Neural progenitor cell (in vitro differentiated cells): ENCODE measurements around the gene KRTCAP2. TPM values are rescaled to one million over a fixed set of nuclear protein-coding genes. Genes with fewer than 3 reads are reported as not detected.
"Not testable (repeated sequence)": the region's sequence is repeated elsewhere in the genome, so short reads cannot be mapped to it uniquely, and the experiment has no call there.

Source experiments
- DNase-seq: peaks from one replicate; pipeline ENCODE4 v3.0.0-alpha.2; 2016; ENCODE audit warnings: low spot score
- H2AFZ ChIP-seq: fragments of 200-600 bp; sonication (generic); replicated peaks from 2 replicates; pipeline ENCODE4 v1.6.1; 2016; ENCODE audit warnings: antibody characterized with exemption
- H3F3A ChIP-seq: fragments of 200-600 bp; sonication (generic); 2 replicates; pipeline ENCODE4 v1.6.1; 2016; ENCODE audit warnings: antibody characterized with exemption, low read depth
- H3K27ac ChIP-seq: fragments of 200-600 bp; sonication (generic); 2 replicates; pipeline ENCODE4 v1.5.1; 2016; ENCODE audit warnings: mild to moderate bottlenecking
- H3K27me3 ChIP-seq: fragments of 200-600 bp; sonication (generic); 2 replicates; pipeline ENCODE4 v1.6.1; 2016; ENCODE audit warnings: mild to moderate bottlenecking, moderate library complexity
- H3K36me3 ChIP-seq: fragments of 200-600 bp; sonication (generic); 2 replicates; pipeline ENCODE4 v1.5.1; 2016
- H3K4me1 ChIP-seq: fragments of 200-600 bp; sonication (generic); 2 replicates; pipeline ENCODE4 v1.6.1; 2016; ENCODE audit warnings: mixed run types
- H3K4me2 ChIP-seq: fragments of 200-600 bp; sonication (generic); 2 replicates; pipeline ENCODE4 v1.6.1; 2016
- H3K4me3 ChIP-seq: fragments of 200-600 bp; sonication (generic); 2 replicates; pipeline ENCODE4 v1.5.1; 2016
- H3K79me2 ChIP-seq: fragments of 200-600 bp; sonication (generic); 2 replicates; pipeline ENCODE4 v1.6.1; 2016; ENCODE audit warnings: low read depth
- H3K9ac ChIP-seq: fragments of 200-600 bp; sonication (generic); 2 replicates; pipeline ENCODE4 v1.6.1; 2016
- H3K9me3 ChIP-seq: fragments of 200-600 bp; sonication (generic); 2 replicates; pipeline ENCODE4 v1.5.1; 2016; ENCODE audit warnings: low read depth
- H4K20me1 ChIP-seq: fragments of 200-600 bp; sonication (generic); 2 replicates; pipeline ENCODE4 v1.6.1; 2016; ENCODE audit warnings: low read depth
- H3K27ac Mint-ChIP-seq: 3 replicates; pipeline ENCODE4 v1.8.0; 2021; ENCODE audit warnings: mixed read lengths
- H3K27me3 Mint-ChIP-seq: 2 replicates; pipeline ENCODE4 v1.8.0; 2022; ENCODE audit warnings: low read depth, mild to moderate bottlenecking, inconsistent platforms, moderate library complexity, mixed read lengths; ENCODE audit not compliant: insufficient read depth
- H3K36me3 Mint-ChIP-seq: 3 replicates; pipeline ENCODE4 v1.8.0; 2021; ENCODE audit warnings: mixed read lengths
- H3K4me1 Mint-ChIP-seq: 3 replicates; pipeline ENCODE4 v1.8.0; 2021; ENCODE audit warnings: mixed read lengths
- H3K4me3 Mint-ChIP-seq: 3 replicates; pipeline ENCODE4 v1.8.0; 2021; ENCODE audit warnings: mild to moderate bottlenecking, moderate library complexity, mixed read lengths
- H3K9me3 Mint-ChIP-seq: 3 replicates; pipeline ENCODE4 v1.8.0; 2020; ENCODE audit warnings: mixed read lengths
- CTCF ChIP-seq: fragments of 200-600 bp; sonication (generic); IDR thresholded peaks from 2 replicates; pipeline ENCODE4 v1.5.1; 2017; ENCODE audit warnings: antibody characterized with exemption, mild to moderate bottlenecking
- EZH2 ChIP-seq: fragments of 200-600 bp; sonication (generic); IDR thresholded peaks from 2 replicates; pipeline ENCODE4 v1.6.1; 2017; ENCODE audit warnings: antibody characterized with exemption, mild to moderate bottlenecking, moderate library complexity
- EZH2phosphoT487 ChIP-seq: fragments of 200-600 bp; sonication (generic); IDR thresholded peaks from 2 replicates; pipeline ENCODE4 v1.6.1; 2017; ENCODE audit warnings: antibody characterized with exemption
- total RNA-seq: library from RNA; depleted of rRNA; stranded (reverse); fragments of >200 nt; gene quantifications from 2 replicates; pipeline ENCODE4 v1.2.3, GENCODE V29; 2015; ENCODE audit warnings: low replicate concordance

KRTCAP2 gene
- total RNA-seq, 1 donor from 2014 or later: 37.8 TPM

- no peak for DNase-seq
- Mint-ChIP-seq H3K9me3 (peaks cover 3% of the 10 kb centered on the region), H3K4me3 (no peak overlapping the region), H3K27ac (no peak overlapping the region), H3K36me3 (peaks cover 4% of the 10 kb centered on the region), H3K27me3 (peaks cover 20% of the 10 kb centered on the region), H3K4me1 (peaks cover 47% of the 10 kb centered on the region)
- Histone ChIP-seq H3K4me3 (no peak overlapping the region), H3K79me2 (peaks cover 26% of the 10 kb centered on the region), H3K4me1 (peaks cover 27% of the 10 kb centered on the region), H3F3A (peaks cover 85% of the 10 kb centered on the region), H3K9ac (no peak overlapping the region), H3K27me3 (no peaks in the 10 kb centered on the region), H3K27ac (no peak overlapping the region), H2AFZ (no peak overlapping the region), H3K36me3 (no peaks in the 10 kb centered on the region), H4K20me1 (no peaks in the 10 kb centered on the region), H3K4me2 (no peak overlapping the region), H3K9me3 (no peaks in the 10 kb centered on the region)
- TF ChIP-seq EZH2 (no peak), CTCF (no peak), EZH2phosphoT487 (no peak)
Measured at GRCh38 chr1:155170101-155170785, 2.9 kb downstream of the KRTCAP2 start.

- Histone ChIP-seq H3K27me3 (no peaks in the 10 kb centered on the region), H3K9ac (no peak overlapping the region), H3K4me3 (no peak overlapping the region), H3K79me2 (peaks cover 19% of the 10 kb centered on the region), H3K27ac (no peak overlapping the region), H3K4me2 (no peak overlapping the region), H2AFZ (no peak overlapping the region), H3K36me3 (no peaks in the 10 kb centered on the region), H3K9me3 (no peaks in the 10 kb centered on the region), H4K20me1 (no peaks in the 10 kb centered on the region), H3K4me1 (peaks cover 27% of the 10 kb centered on the region), H3F3A (peaks cover 80% of the 10 kb centered on the region)
- Mint-ChIP-seq H3K9me3 (peaks cover 5% of the 10 kb centered on the region), H3K4me1 (peaks cover 40% of the 10 kb centered on the region), H3K27ac (no peak overlapping the region), H3K4me3 (peak overlapping the region; percentile 7), H3K27me3 (peaks cover 16% of the 10 kb centered on the region), H3K36me3 (peaks cover 4% of the 10 kb centered on the region)
- DNase-seq: no peak
- TF ChIP-seq EZH2: no peak
Measured at GRCh38 chr1:155169541-155169940, 3.6 kb downstream of the KRTCAP2 start.

- peaks cover 4% of the 10 kb centered on the region for H3K36me3 Mint-ChIP-seq
- no peak overlapping the region for H3K4me3 ChIP-seq
- no peak overlapping the region for H3K4me2 ChIP-seq
- H3K4me3 Mint-ChIP-seq: no peak overlapping the region
- TF ChIP-seq EZH2phosphoT487 (no peak), CTCF (no peak), EZH2 (no peak)
- H3K27me3 ChIP-seq: no peaks in the 10 kb centered on the region
- no peak overlapping the region for H3K9ac ChIP-seq
- H3F3A ChIP-seq: peaks cover 71% of the 10 kb centered on the region
- DNase-seq: no peak
- H3K9me3 Mint-ChIP-seq: peaks cover 11% of the 10 kb centered on the region
- peaks cover 15% of the 10 kb centered on the region for H3K27me3 Mint-ChIP-seq
- H3K9me3 ChIP-seq: no peaks in the 10 kb centered on the region
- peaks cover 27% of the 10 kb centered on the region for H3K4me1 ChIP-seq
- H3K36me3 ChIP-seq: no peaks in the 10 kb centered on the region
- H3K27ac Mint-ChIP-seq: no peak overlapping the region
- H3K79me2 ChIP-seq: peaks cover 18% of the 10 kb centered on the region
- peaks cover 37% of the 10 kb centered on the region for H3K4me1 Mint-ChIP-seq
- H2AFZ ChIP-seq: no peak overlapping the region
- no peaks in the 10 kb centered on the region for H4K20me1 ChIP-seq
- H3K27ac ChIP-seq: no peak overlapping the region
Measured at GRCh38 chr1:155168456-155169210, 4.5 kb downstream of the KRTCAP2 start.

- not testable (repeated sequence) for H2AFZ ChIP-seq, H4K20me1 ChIP-seq, H3K36me3 ChIP-seq, H3K27ac ChIP-seq, H3K9ac ChIP-seq, H3K4me3 ChIP-seq, H3K9me3 ChIP-seq, DNase-seq, H3K27ac Mint-ChIP-seq, H3K36me3 Mint-ChIP-seq, H3K27me3 ChIP-seq
- H3K27me3 Mint-ChIP-seq: peaks cover 18% of the 10 kb centered on the region
- peaks cover 18% of the 10 kb centered on the region for H3K79me2 ChIP-seq
- H3F3A ChIP-seq: peaks cover 65% of the 10 kb centered on the region
- peak overlapping the region; percentile 73 for H3K4me2 ChIP-seq
- peaks cover 27% of the 10 kb centered on the region for H3K4me1 ChIP-seq
- peaks cover 31% of the 10 kb centered on the region for H3K4me1 Mint-ChIP-seq
- peaks cover 13% of the 10 kb centered on the region for H3K9me3 Mint-ChIP-seq
- H3K4me3 Mint-ChIP-seq: peak overlapping the region; percentile 84
Measured at GRCh38 chr1:155168105-155168445, 5.0 kb downstream of the KRTCAP2 start.
